GM13977 (cell line): ENCODE measurements around the gene FAM81A.
"Not testable (repeated sequence)": the region's sequence is repeated elsewhere in the genome, so short reads cannot be mapped to it uniquely, and the experiment has no call there.

Experiments used
- DNase-seq: peaks from one replicate; pipeline ENCODE4 v3.0.0; 2012; ENCODE audit warnings: low spot score
- in situ Hi-C: fragments of 300-500 bp; cut with MboI; formaldehyde crosslinking; loops from one replicate; pipeline ENCODE4 v1.12.0; 2022; ENCODE audit warnings: low sequenced_read_pairs, low pct_unique_long_range_greater_than_20kb, mixed read lengths, inconsistent platforms; ENCODE audit not compliant: unreplicated experiment
- TF ChIP-seq, protein P1 (sequence below): IDR thresholded peaks from 2 replicates; pipeline ENCODE4 v1.5.1; 2012; ENCODE audit warnings: mild to moderate bottlenecking, control low read depth; ENCODE audit not compliant: insufficient read depth; ENCODE audit errors: extremely low read depth, missing control alignments

Gene FAM81A

DNA sequence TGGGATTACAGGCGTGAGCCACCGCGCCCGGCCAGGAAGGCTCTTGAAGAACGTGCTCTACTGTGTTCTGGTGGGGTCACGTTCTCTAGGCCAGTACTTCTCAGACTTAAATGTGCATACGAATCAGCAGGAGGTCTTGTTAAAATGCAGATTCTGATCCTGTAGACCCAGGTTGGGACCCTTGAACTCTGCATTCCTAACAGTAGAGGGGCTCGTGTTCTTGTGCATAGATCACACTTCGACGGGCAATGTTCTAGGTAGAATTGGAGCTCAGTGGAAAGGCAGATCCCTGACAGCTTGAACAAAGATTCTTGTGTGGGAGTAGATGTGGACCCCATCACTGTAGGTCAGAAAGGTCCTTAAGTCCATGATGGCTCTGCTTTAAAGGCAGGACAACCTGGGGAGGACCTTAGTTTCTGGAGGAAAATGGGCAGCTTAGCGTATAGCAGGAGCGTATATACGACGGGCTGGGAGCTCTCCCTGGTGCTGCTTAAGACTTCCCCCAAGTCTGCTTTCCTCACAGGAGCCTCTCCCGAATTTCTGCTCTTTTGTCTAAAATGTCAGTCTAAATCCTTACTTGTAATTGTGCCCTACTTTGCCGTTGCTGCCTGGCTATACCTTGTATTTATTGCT is 16.9 kb upstream of the FAM81A start:
- TF ChIP-seq, protein P1, sequence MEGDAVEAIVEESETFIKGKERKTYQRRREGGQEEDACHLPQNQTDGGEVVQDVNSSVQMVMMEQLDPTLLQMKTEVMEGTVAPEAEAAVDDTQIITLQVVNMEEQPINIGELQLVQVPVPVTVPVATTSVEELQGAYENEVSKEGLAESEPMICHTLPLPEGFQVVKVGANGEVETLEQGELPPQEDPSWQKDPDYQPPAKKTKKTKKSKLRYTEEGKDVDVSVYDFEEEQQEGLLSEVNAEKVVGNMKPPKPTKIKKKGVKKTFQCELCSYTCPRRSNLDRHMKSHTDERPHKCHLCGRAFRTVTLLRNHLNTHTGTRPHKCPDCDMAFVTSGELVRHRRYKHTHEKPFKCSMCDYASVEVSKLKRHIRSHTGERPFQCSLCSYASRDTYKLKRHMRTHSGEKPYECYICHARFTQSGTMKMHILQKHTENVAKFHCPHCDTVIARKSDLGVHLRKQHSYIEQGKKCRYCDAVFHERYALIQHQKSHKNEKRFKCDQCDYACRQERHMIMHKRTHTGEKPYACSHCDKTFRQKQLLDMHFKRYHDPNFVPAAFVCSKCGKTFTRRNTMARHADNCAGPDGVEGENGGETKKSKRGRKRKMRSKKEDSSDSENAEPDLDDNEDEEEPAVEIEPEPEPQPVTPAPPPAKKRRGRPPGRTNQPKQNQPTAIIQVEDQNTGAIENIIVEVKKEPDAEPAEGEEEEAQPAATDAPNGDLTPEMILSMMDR, result no peak
- in situ Hi-C loops, result no loop called here
- DNase-seq, result no peak

DNA sequence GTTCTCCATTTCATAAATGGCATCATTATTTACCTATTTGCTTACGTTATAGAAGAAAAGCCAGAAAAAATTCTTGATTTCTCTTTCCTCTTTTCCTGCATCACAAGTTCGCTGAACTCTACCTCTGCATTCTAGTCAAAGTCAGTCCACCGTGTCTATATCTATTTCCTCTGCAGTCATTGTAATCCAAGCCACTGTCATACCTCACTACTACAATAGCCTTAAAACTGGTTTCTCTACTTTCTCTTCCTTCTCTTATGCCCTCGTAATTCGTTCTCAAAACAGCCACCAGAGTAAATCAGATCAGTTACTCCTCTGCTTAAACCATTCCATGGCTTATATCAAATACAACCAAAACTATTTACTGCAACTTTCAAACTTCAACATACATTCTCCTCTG is 13.4 kb upstream of the FAM81A start:
- TF ChIP-seq, protein P1, result no peak
- DNase-seq, result no peak
- in situ Hi-C loops, result no loop called here

DNA sequence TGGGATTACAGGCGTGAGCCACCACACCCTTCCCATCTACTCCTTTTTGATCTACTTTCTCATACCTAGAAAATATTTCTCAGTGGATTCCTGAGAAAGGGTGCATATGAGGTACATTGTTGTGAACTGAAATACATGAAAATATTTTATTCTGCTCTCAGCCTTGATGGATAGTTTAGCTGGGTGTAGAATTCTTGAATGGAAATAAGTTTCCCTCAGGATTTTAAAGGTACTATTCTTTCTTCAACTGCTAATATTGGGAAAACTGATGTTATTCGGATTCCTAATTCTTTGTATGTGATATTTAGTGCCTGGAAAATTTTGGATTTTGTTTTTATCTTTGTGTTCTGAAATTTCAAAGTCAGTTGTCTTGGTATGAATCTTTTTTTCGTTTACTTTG is 9.1 kb upstream of the FAM81A start:
- in situ Hi-C loops, DNase-seq: not testable (repeated sequence)

DNA sequence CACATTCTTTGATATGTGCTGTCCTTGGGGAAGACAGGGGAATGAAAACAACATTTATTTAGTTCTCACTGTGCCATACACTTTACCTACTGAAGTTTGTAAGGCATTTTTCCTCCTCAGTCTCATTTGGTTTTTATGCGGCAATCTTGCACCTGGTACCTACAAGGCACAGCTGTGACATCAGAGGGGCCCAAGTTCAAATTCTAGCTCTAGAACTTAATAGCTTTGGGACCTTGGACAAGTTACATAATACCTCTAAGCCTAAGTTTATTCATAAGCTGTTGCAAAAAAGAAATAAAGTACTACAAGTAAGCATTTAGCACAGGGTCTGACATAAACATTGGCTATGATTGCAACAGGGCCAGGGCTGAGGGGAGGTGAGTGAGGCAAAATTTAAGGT is 5.6 kb upstream of the FAM81A start:
- TF ChIP-seq, protein P1, result no peak
- in situ Hi-C loops, result no loop called here
- DNase-seq, result no peak

DNA sequence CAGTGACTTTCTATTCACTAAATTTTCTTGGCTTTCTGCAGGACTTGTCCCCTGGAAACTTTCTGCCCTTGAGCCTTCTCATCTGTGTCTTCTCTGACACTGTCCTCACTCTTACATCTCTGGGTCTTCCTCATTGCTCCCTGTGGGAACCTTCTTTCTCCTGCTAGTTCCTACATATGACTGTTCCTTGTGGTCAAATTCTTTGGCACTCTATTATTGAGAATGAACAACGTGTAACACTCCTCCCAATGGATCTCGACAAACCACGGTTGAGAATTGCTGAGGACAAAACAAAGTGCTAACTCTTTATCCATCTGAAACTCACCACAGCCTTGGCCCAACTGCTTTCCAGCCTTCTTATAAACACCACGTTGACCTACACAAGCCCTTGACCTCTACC is 3.5 kb upstream of the FAM81A start:
- DNase-seq, result no peak
- in situ Hi-C loops, result no loop called here
- TF ChIP-seq, protein P1, result no peak

DNA sequence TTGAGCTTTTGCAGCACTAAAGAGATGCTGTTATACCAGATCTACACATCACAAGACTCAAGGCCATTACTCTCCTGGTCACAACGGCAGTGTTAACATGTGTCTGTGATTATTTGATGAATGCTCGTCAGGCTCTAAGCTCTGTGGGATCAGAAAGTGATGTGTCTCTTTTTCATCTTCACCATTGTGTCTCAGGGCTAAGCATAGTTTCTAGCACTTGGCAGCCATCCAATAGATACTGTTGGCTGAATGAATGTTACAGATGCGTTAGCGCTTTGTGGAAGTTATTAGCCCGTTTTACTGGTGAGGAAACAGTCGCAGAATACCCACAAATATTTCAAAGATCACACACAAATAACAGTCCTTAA is 1.2 kb upstream of the FAM81A start:
- TF ChIP-seq, protein P1, result no peak
- in situ Hi-C loops, result no loop called here
- DNase-seq, result no peak

DNA sequence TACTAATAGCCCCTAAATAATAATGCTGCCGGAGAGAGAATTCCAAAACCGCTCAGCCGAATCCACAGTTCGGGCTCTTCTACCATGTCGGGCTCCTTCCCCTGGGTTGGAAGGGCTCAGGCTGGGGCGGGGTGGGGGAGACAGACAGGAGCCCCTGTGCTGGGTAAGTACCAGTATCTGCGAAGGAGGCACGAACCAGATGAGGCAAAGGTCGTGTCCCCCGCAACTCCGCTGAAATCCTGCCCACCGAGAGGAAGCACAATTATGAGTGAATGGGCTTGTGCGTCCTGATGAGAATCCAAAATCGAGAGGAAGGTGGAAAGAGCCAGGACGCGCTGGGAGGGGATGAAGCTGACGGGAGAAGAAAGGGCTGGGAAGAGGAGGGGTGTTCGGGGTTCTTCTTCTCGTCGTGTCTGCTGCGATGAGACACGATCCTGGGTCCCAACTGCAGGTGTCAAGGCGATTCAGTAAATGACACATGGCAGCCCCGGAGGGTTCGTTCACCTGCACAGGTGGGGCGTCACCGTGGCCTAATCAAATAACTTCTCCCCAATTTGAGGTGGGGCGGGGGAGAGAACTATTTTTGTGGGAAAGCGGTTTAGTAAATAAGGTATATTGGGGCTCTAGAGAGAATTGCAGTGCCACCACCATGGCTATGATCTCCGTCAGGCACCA is 707 bp upstream of the FAM81A start:
- DNase-seq, result no peak
- in situ Hi-C loops, result no loop called here
- TF ChIP-seq, protein P1, result no peak
